ENCODE measurements around the gene FYCO1. TPM values are rescaled to one million over a fixed set of nuclear protein-coding genes. Genes with fewer than 3 reads are reported as not detected.

The FYCO1 gene
- polyA plus RNA-seq, 1 donor (not counting 4 experiments of a cell fraction or from before 2014, with no cell fraction given) = 6.1 TPM

GRCh38 chr3:45965253-45965652, 30.4 kb downstream of the FYCO1 start:
- H3K27ac ChIP-seq (ENCODE audit: control insufficient read depth, insufficient read depth, low read length) = no peak overlapping the region
- no peak overlapping the region for H3K4me2 ChIP-seq (ENCODE audit: control insufficient read depth, extremely low read depth, insufficient read depth, low read depth, low read length)
- no peak for TF ChIP-seq EZH2 (IDR thresholded peaks at IDR 0.05; ENCODE audit: low read length)
- no peak for TF ChIP-seq CTCF (optimal IDR thresholded peaks at IDR 0.05 in 1 of 3, IDR thresholded peaks at IDR 0.05 in 1 of 3, conservative IDR thresholded peaks at IDR 0.05 in 1 of 3; ENCODE audit: extremely low read depth in 1 of 3, insufficient read depth in 2 of 3, low read length in 3 of 3)
- H3K9me1 ChIP-seq (ENCODE audit: control insufficient read depth, extremely low read depth, insufficient read depth, low read length) = no peaks in the 10 kb centered on the region
- H3K9ac ChIP-seq (ENCODE audit: control insufficient read depth, extremely low read depth, insufficient read depth, low read length) = no peak overlapping the region
- dilution Hi-C loops (cut with MboI; ENCODE audit: extremely low pct_ligation_motif_present, low sequenced_read_pairs) = no loop called here
- H3K4me1 ChIP-seq (ENCODE audit: control insufficient read depth, extremely low read depth, insufficient read depth, low read length) = peaks cover 1% of the 10 kb centered on the region
- no peak overlapping the region for H2AFZ ChIP-seq (ENCODE audit: control insufficient read depth, low read length)
- no peaks in the 10 kb centered on the region for H4K20me1 ChIP-seq (ENCODE audit: control insufficient read depth, extremely low read depth, insufficient read depth, low read length)
- FAIRE-seq (no peak), DNase-seq (ENCODE audit: low read depth, low spot score) (no peak)
- no peaks in the 10 kb centered on the region for H3K79me2 ChIP-seq (ENCODE audit: control insufficient read depth, insufficient read depth, low read length)
- no peaks in the 10 kb centered on the region for H3K9me3 ChIP-seq (ENCODE audit: control insufficient read depth, low read depth, low read length)
- no peaks in the 10 kb centered on the region for H3K27me3 ChIP-seq (ENCODE audit: control insufficient read depth, extremely low read depth, insufficient read depth, low read length)
- no peak overlapping the region for H3K4me3 ChIP-seq (ENCODE audit: control insufficient read depth in 2 of 3, extremely low read depth in 1 of 3, insufficient read depth in 2 of 3, low read depth in 1 of 3, low read length in 3 of 3)
- peaks cover 26 to 54% of the 10 kb centered on the region in 2 experiments for H3K36me3 ChIP-seq (ENCODE audit: control insufficient read depth in 2 of 2, extremely low read depth in 1 of 2, insufficient read depth in 2 of 2, low read length in 2 of 2)

- H3K4me3 ChIP-seq (ENCODE audit: control insufficient read depth in 2 of 3, extremely low read depth in 1 of 3, insufficient read depth in 2 of 3, low read depth in 1 of 3, low read length in 3 of 3) = no peak overlapping the region
- no peaks in the 10 kb centered on the region for H4K20me1 ChIP-seq (ENCODE audit: control insufficient read depth, extremely low read depth, insufficient read depth, low read length)
- dilution Hi-C loops (cut with MboI; ENCODE audit: extremely low pct_ligation_motif_present, low sequenced_read_pairs) = no loop called here
- no peaks in the 10 kb centered on the region for H3K9me3 ChIP-seq (ENCODE audit: control insufficient read depth, low read depth, low read length)
- no peaks in the 10 kb centered on the region for H3K27me3 ChIP-seq (ENCODE audit: control insufficient read depth, extremely low read depth, insufficient read depth, low read length)
- H3K4me2 ChIP-seq (ENCODE audit: control insufficient read depth, extremely low read depth, insufficient read depth, low read depth, low read length) = no peak overlapping the region
- no peak overlapping the region for H3K9ac ChIP-seq (ENCODE audit: control insufficient read depth, extremely low read depth, insufficient read depth, low read length)
- no peaks in the 10 kb centered on the region for H3K79me2 ChIP-seq (ENCODE audit: control insufficient read depth, insufficient read depth, low read length)
- no peak overlapping the region for H3K27ac ChIP-seq (ENCODE audit: control insufficient read depth, insufficient read depth, low read length)
- TF ChIP-seq EZH2 (IDR thresholded peaks at IDR 0.05; ENCODE audit: low read length) (no peak), CTCF (optimal IDR thresholded peaks at IDR 0.05 in 1 of 3, IDR thresholded peaks at IDR 0.05 in 1 of 3, conservative IDR thresholded peaks at IDR 0.05 in 1 of 3; ENCODE audit: extremely low read depth in 1 of 3, insufficient read depth in 2 of 3, low read length in 3 of 3) (no peak)
- no peak overlapping the region for H2AFZ ChIP-seq (ENCODE audit: control insufficient read depth, low read length)
- FAIRE-seq = no peak
- H3K4me1 ChIP-seq (ENCODE audit: control insufficient read depth, extremely low read depth, insufficient read depth, low read length) = peaks cover 5% of the 10 kb centered on the region
- H3K36me3 ChIP-seq (ENCODE audit: control insufficient read depth in 2 of 2, extremely low read depth in 1 of 2, insufficient read depth in 2 of 2, low read length in 2 of 2) = peaks cover 32 to 52% of the 10 kb centered on the region in 2 experiments
- no peak for DNase-seq (ENCODE audit: low read depth, low spot score)
- H3K9me1 ChIP-seq (ENCODE audit: control insufficient read depth, extremely low read depth, insufficient read depth, low read length) = no peaks in the 10 kb centered on the region
Measured at GRCh38 chr3:45964139-45964538, 31.5 kb downstream of the FYCO1 start.
